Caco-2 (cell line): Measurements from ENCODE around the gene RAMP1. TPM values are rescaled to one million over a fixed set of nuclear protein-coding genes. Genes with fewer than 3 reads are reported as not detected.

Experiments used
- BruUV-seq: library from RNA; stranded (reverse); fragments of 400-500 nt; replicated peaks from 2 replicates; lab custom pipeline; 2021; lab: Mats Ljungman, UMichigan
- CTCF ChIA-PET: fragments of 300-600 bp; sonication (Branson Sonifier 250); formaldehyde crosslinking; loops from one replicate; lab custom pipeline; 2022; ENCODE audit warnings: antibody characterized with exemption; lab: Charles Lee
- POLR2A ChIA-PET: fragments of 300-600 bp; sonication (Branson Sonifier 250); formaldehyde crosslinking; loops from one replicate; lab custom pipeline; 2022; ENCODE audit warnings: antibody characterized with exemption; lab: Charles Lee
- DNase-seq, 2 experiments: peaks; one replicate each; pipeline versions ENCODE4 v3.0.0 to v3.0.0-alpha.2; 2020 to 2022
- H3K27me3 ChIP-seq: replicated peaks from 2 replicates; pipeline ENCODE4 v1.6.0; 2011; ENCODE audit warnings: low read length; ENCODE audit not compliant: control insufficient read depth, insufficient read depth
- H3K36me3 ChIP-seq: 2 replicates; pipeline ENCODE4 v1.5.1; 2011; ENCODE audit warnings: low read length; ENCODE audit not compliant: control insufficient read depth, insufficient read depth
- H3K4me1 ChIP-seq: fragments of 250-450 bp; sonication (Bioruptor Pico); 2 replicates; pipeline ENCODE4 v1.5.1; 2020; ENCODE audit warnings: mild to moderate bottlenecking
- H3K4me3 ChIP-seq: 2 replicates; pipeline ENCODE4 v1.5.1; 2011; ENCODE audit warnings: low read depth, mild to moderate bottlenecking, control low read depth, low read length
- H3K9me3 ChIP-seq: fragments of 250-450 bp; sonication (Bioruptor Pico); 2 replicates; pipeline ENCODE4 v1.5.1; 2020; ENCODE audit warnings: mild to moderate bottlenecking, moderate library complexity
- H3K27ac Mint-ChIP-seq: one replicate; pipeline ENCODE4 v1.8.0; 2022; ENCODE audit warnings: mixed read lengths; ENCODE audit not compliant: unreplicated experiment
- H3K27me3 Mint-ChIP-seq: one replicate; pipeline ENCODE4 v1.8.0; 2022; ENCODE audit warnings: mixed read lengths; ENCODE audit not compliant: insufficient read depth, unreplicated experiment
- H3K36me3 Mint-ChIP-seq: one replicate; pipeline ENCODE4 v1.8.0; 2022; ENCODE audit warnings: mild to moderate bottlenecking, mixed read lengths; ENCODE audit not compliant: insufficient read depth, unreplicated experiment
- H3K4me1 Mint-ChIP-seq: one replicate; pipeline ENCODE4 v1.8.0; 2022; ENCODE audit warnings: low read depth, mixed read lengths; ENCODE audit not compliant: unreplicated experiment
- H3K4me3 Mint-ChIP-seq: one replicate; pipeline ENCODE4 v1.8.0; 2022; ENCODE audit warnings: mild to moderate bottlenecking, moderate library complexity, mixed read lengths; ENCODE audit not compliant: unreplicated experiment
- H3K9me3 Mint-ChIP-seq: one replicate; pipeline ENCODE4 v1.8.0; 2022; ENCODE audit warnings: mixed read lengths; ENCODE audit not compliant: unreplicated experiment
- intact Hi-C: fragments of 100-400 bp; cut with micrococcal nuclease; formaldehyde crosslinking; loops from one replicate; pipeline ENCODE4 v1.10.0; 2022; ENCODE audit not compliant: unreplicated experiment
- total RNA-seq: library from RNA; stranded (reverse); gene quantifications from 2 replicates; pipeline ENCODE4 v1.2.3, GENCODE V29; 2022
- TF ChIP-seq, protein P1 (sequence below), 2 experiments: fragments of 200-600 bp in 1 of 2; IDR thresholded peaks; 1 replicate in 1 of 2; 2 replicates in 1 of 2; pipeline versions ENCODE4 v1.5.1 to v1.8.0; 2011 to 2022; ENCODE audit warnings: antibody characterized with exemption in 1 of 2, control low read depth in 1 of 2, inconsistent platforms in 1 of 2, low read depth in 1 of 2, low read length in 1 of 2, mild to moderate bottlenecking in 1 of 2, moderate library complexity in 1 of 2; ENCODE audit not compliant: insufficient read depth in 1 of 2, severe bottlenecking in 1 of 2, unreplicated experiment in 1 of 2

The RAMP1 gene
- total RNA-seq, 1 experiment from 2014 or later, result 2.2 TPM

GRCh38 chr2:237876061-237876526, 16.7 kb downstream of the RAMP1 start:
- CTCF ChIA-PET, result no interaction called here
- no TSS peak for BruUV-seq
- POLR2A ChIA-PET, result no interaction called here
- Mint-ChIP-seq H3K9me3 (no peaks in the 10 kb centered on the region), H3K4me3 (no peak overlapping the region), H3K4me1 (no peaks in the 10 kb centered on the region), H3K27me3 (no peaks in the 10 kb centered on the region), H3K27ac (no peak overlapping the region), H3K36me3 (no peaks in the 10 kb centered on the region)
- H3K9me3 ChIP-seq, result no peaks in the 10 kb centered on the region
- H3K4me1 ChIP-seq, result no peaks in the 10 kb centered on the region
- H3K27me3 ChIP-seq, result no peaks in the 10 kb centered on the region
- DNase-seq, result no peak
- no peak overlapping the region for H3K4me3 ChIP-seq
- H3K36me3 ChIP-seq, result no peaks in the 10 kb centered on the region
- intact Hi-C loops, result no loop called here
- TF ChIP-seq, protein P1, sequence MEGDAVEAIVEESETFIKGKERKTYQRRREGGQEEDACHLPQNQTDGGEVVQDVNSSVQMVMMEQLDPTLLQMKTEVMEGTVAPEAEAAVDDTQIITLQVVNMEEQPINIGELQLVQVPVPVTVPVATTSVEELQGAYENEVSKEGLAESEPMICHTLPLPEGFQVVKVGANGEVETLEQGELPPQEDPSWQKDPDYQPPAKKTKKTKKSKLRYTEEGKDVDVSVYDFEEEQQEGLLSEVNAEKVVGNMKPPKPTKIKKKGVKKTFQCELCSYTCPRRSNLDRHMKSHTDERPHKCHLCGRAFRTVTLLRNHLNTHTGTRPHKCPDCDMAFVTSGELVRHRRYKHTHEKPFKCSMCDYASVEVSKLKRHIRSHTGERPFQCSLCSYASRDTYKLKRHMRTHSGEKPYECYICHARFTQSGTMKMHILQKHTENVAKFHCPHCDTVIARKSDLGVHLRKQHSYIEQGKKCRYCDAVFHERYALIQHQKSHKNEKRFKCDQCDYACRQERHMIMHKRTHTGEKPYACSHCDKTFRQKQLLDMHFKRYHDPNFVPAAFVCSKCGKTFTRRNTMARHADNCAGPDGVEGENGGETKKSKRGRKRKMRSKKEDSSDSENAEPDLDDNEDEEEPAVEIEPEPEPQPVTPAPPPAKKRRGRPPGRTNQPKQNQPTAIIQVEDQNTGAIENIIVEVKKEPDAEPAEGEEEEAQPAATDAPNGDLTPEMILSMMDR (IDR thresholded peaks at IDR 0.05; ENCODE audit: insufficient read depth in 1 of 2, low read depth in 1 of 2, low read length in 1 of 2, severe bottlenecking in 1 of 2, unreplicated experiment in 1 of 2), result no peak

- TF ChIP-seq, protein P1 (IDR thresholded peaks at IDR 0.05; ENCODE audit: insufficient read depth in 1 of 2, low read depth in 1 of 2, low read length in 1 of 2, severe bottlenecking in 1 of 2, unreplicated experiment in 1 of 2), result no peak
- POLR2A ChIA-PET, result no interaction called here
- H3K36me3 ChIP-seq, result no peaks in the 10 kb centered on the region
- no peaks in the 10 kb centered on the region for H3K27me3 ChIP-seq
- no TSS peak for BruUV-seq
- Mint-ChIP-seq H3K4me1 (no peaks in the 10 kb centered on the region), H3K27me3 (no peaks in the 10 kb centered on the region), H3K4me3 (no peak overlapping the region), H3K9me3 (no peaks in the 10 kb centered on the region), H3K36me3 (no peaks in the 10 kb centered on the region), H3K27ac (no peak overlapping the region)
- intact Hi-C loops, result no loop called here
- no peaks in the 10 kb centered on the region for H3K9me3 ChIP-seq
- CTCF ChIA-PET, result no interaction called here
- no peak for DNase-seq
- H3K4me3 ChIP-seq, result no peak overlapping the region
- H3K4me1 ChIP-seq, result no peaks in the 10 kb centered on the region
Observed at GRCh38 chr2:237876532-237876931, 17.1 kb downstream of the RAMP1 start.

DNA sequence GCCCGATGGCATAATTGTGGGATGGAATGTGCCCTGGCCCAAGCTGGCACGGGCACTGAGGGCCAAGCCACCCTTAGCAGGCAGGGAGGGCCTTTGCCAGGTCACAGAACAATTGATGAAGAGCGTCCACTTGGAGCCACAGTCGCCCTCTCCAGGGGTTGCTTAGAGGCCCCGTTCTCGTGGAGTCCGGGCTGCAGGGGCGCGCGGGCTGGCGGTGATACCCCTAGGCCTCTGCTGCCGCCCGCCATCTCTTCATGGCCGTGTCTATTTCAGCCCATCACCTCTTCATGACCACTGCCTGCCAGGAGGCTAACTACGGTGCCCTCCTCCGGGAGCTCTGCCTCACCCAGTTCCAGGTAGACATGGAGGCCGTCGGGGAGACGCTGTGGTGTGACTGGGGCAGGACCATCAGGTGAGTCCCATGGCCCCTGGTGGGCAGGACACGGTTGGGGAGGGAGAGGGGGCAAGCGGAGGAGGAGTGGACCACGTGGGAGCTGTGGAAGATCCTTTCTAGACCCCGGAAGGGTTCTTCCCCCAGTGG, 17.6 kb downstream of the RAMP1 start:
- Histone ChIP-seq H3K9me3 (no peaks in the 10 kb centered on the region), H3K4me3 (no peak overlapping the region), H3K36me3 (no peaks in the 10 kb centered on the region), H3K27me3 (no peaks in the 10 kb centered on the region), H3K4me1 (no peaks in the 10 kb centered on the region)
- no peaks in the 10 kb centered on the region for H3K4me1 Mint-ChIP-seq
- no TSS peak for BruUV-seq
- H3K27me3 Mint-ChIP-seq, result no peaks in the 10 kb centered on the region
- TF ChIP-seq, protein P1 (IDR thresholded peaks at IDR 0.05; ENCODE audit: insufficient read depth in 1 of 2, low read depth in 1 of 2, low read length in 1 of 2, severe bottlenecking in 1 of 2, unreplicated experiment in 1 of 2), result no peak
- no peak overlapping the region for H3K27ac Mint-ChIP-seq
- no peak overlapping the region for H3K4me3 Mint-ChIP-seq
- H3K36me3 Mint-ChIP-seq, result no peaks in the 10 kb centered on the region
- POLR2A ChIA-PET, result no interaction called here
- intact Hi-C loops, result no loop called here
- CTCF ChIA-PET, result no interaction called here
- DNase-seq, result no peak
- H3K9me3 Mint-ChIP-seq, result no peaks in the 10 kb centered on the region
